Measurements from ENCODE around the gene WDR18. TPM values are rescaled to one million over a fixed set of nuclear protein-coding genes. Genes with fewer than 3 reads are reported as not detected.

WDR18 gene
- total RNA-seq, 1 experiment from 2014 or later, result 94.7 TPM

DNA sequence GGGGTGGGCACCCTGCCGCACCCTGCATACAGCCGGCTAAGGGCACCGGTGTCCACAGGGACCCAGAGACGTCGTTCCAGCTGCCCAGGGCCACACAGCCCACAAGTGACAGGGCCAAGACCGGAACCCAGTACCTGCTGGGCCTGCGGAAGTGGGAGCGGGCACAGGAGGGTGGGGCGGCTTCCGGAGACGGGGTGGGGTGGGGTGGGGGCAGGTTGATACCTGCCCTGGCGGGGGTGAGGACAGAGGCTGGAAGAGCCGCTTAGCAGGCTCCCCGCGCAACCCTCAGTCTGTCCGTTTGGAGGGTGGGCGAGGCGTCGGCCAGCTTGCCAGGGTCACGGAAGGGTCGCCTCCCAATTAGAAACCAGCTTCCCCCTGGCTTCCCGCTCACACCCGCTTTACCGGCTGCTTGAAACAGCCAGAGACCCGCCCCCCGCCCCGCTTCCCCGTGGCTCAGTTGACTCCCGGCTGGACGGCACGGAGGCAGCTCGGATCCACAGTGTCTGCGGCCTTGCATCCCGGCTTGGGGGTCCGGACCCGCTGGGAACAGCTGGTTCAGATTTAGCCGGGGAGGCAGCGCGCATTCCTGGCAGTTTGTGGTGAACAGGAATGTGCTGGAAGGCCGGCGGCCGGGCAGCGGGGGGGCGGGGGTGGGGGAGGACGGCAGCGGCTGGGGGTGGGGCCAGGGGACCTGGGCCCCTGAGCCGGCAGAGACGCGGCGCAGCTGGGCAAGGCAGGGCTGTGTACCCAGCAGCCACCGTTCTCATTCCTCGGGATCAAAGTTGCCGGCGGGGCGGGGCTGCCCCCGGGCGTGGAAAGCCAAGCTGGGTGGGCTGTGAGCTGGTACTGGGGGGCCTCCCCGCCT is 44.1 kb downstream of the WDR18 start:
- DNase-seq, result peak; percentile 77
- no peak for TF ChIP-seq CTCF (conservative IDR thresholded peaks at IDR 0.05)
- H2BK5ac ChIP-seq (ENCODE audit: insufficient read length, low read length), result no peak overlapping the region
- H2AK5ac ChIP-seq (ENCODE audit: insufficient read length, low read length), result no peak overlapping the region
- no peak overlapping the region for H2AFZ ChIP-seq (ENCODE audit: low read length)
- H4K5ac ChIP-seq (ENCODE audit: insufficient read length, low read depth, low read length), result no peak overlapping the region
- Mint-ChIP-seq H3K4me1 (peaks cover 4 to 22% of the 10 kb centered on the region in 2 experiments; a peak in 3 of 4 replicates), H3K36me3 (ENCODE audit: insufficient read depth in 1 of 3, low read depth in 3 of 3) (peaks cover 23 to 33% (median 32%) of the 10 kb centered on the region in 3 experiments; a peak in 6 of 7 replicates), H3K4me3 (peak overlapping the region; percentile 86 to 91), H3K9me3 (no peaks in the 10 kb centered on the region), H3K27me3 (ENCODE audit: low read depth) (no peaks in the 10 kb centered on the region; the same call in 1 of the 2 replicates), H3K27ac (peak overlapping the region in 2 of 3 experiments; percentile 39 to 76; a peak in 1 of 7 replicates)
- H3K9me3 ChIP-seq (ENCODE audit: control insufficient read depth, low read depth, low read length), result no peaks in the 10 kb centered on the region
- H3K14ac ChIP-seq (ENCODE audit: insufficient read depth, low read length), result peak overlapping the region; percentile 85
- no peaks in the 10 kb centered on the region for H3K27me3 ChIP-seq (ENCODE audit: insufficient read depth, low read length)
- H2BK120ac ChIP-seq (ENCODE audit: low read depth, low read length, poor library complexity, severe bottlenecking), result no peak overlapping the region
- H2BK20ac ChIP-seq (ENCODE audit: low read depth, low read length, poor library complexity, severe bottlenecking), result no peak overlapping the region
- no peak overlapping the region for H2BK12ac ChIP-seq (ENCODE audit: insufficient read length, low read depth, low read length)
- no peak overlapping the region for H3K4ac ChIP-seq (ENCODE audit: low read depth, low read length)
- no peak overlapping the region for H3K23ac ChIP-seq (ENCODE audit: insufficient read length, low read depth, low read length)
- H3K4me1 ChIP-seq (ENCODE audit: insufficient read depth, low read length), result no peaks in the 10 kb centered on the region
- no peak overlapping the region for H4K91ac ChIP-seq (ENCODE audit: insufficient read length, low read depth, low read length)
- no peak overlapping the region for H3K27ac ChIP-seq (ENCODE audit: insufficient read length, low read depth, low read length)
- peaks cover 15% of the 10 kb centered on the region; the same call in 1 of the 2 replicates for H3K79me2 ChIP-seq (ENCODE audit: insufficient read depth, low read length)
- no peak overlapping the region for H3K56ac ChIP-seq (ENCODE audit: insufficient read length, low read depth, low read length)
- peaks cover 7% of the 10 kb centered on the region for H3K79me1 ChIP-seq (ENCODE audit: insufficient read depth, low read depth, low read length, poor library complexity, severe bottlenecking)
- peaks cover 16% of the 10 kb centered on the region for H3K23me2 ChIP-seq (ENCODE audit: insufficient read length, low read depth, low read length, poor library complexity, severe bottlenecking)
- peak overlapping the region; percentile 42 for H3K9ac ChIP-seq (ENCODE audit: extremely low read depth, insufficient read length, low read length)
- WGBS (ENCODE audit: extremely low coverage, insufficient read length, low lambda C conversion rate), result no CpG with 5 or more reads among the region's 58 CpGs
- H2BK15ac ChIP-seq (ENCODE audit: low read depth, low read length), result no peak overlapping the region
- H4K8ac ChIP-seq (replicated peaks; ENCODE audit: insufficient read length, low read depth, low read length), result no peak overlapping the region
- H3K4me2 ChIP-seq (ENCODE audit: insufficient read depth, insufficient read length, low read length), result peak overlapping the region; percentile 90
- no peaks in the 10 kb centered on the region for H4K20me1 ChIP-seq (ENCODE audit: control insufficient read depth, insufficient read depth, insufficient read length)
- H3K18ac ChIP-seq (ENCODE audit: insufficient read length, low read depth, low read length), result peak overlapping the region; percentile 100
- no peak overlapping the region for H3T11ph ChIP-seq (ENCODE audit: low read length)

Data from H9 (cell line).